Measurements from ENCODE around the gene FANCD2.
"Not testable (repeated sequence)": the region's sequence is repeated elsewhere in the genome, so short reads cannot be mapped to it uniquely, and the experiment has no call there.

FANCD2 gene

DNA sequence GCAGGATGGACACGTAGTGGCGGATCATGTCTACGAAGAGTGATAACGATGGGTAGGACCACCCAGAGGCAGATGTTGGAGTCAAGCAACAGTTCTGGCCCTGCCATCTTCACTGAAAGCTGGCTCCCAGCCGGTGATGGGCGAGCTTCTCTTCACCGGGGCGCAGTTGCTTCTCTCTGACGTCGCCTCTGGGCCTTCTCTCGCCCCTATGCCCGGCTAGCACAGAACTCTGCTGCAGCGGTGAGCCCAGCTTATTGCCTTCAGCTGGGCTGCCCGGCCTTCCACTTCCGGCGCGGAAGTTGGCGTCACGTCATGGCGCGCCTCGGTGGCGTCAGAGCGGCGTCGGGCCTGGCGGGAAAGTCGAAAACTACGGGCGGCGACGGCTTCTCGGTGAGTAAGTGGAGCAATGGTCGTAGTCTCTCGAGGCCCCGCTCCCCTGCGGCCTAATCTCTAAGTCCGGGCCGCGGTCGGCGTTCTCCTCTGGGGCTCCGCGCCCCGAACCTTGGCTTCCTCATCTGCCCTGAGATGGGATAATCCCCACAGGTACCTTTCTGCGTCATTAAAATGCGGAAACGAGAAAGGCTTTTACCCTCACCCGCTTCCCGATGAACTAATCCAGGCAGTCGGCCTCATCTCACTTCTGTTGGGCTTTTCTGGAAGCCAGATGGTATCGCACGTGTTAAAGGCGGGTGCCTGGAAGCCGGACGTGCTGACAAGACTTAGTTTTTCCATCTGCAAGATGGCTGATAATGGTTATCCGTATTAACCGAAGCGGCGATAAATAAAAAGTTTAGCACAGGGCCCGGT, at the start of gene FANCD2:
TSS of gene FANCD2 (plus strand) at position 354 of the 807 bp plus-strand sequence. CDS start 2,221 bp downstream, outside the sequence.
- DNase-seq, result peak; percentile 89 to 90

DNA sequence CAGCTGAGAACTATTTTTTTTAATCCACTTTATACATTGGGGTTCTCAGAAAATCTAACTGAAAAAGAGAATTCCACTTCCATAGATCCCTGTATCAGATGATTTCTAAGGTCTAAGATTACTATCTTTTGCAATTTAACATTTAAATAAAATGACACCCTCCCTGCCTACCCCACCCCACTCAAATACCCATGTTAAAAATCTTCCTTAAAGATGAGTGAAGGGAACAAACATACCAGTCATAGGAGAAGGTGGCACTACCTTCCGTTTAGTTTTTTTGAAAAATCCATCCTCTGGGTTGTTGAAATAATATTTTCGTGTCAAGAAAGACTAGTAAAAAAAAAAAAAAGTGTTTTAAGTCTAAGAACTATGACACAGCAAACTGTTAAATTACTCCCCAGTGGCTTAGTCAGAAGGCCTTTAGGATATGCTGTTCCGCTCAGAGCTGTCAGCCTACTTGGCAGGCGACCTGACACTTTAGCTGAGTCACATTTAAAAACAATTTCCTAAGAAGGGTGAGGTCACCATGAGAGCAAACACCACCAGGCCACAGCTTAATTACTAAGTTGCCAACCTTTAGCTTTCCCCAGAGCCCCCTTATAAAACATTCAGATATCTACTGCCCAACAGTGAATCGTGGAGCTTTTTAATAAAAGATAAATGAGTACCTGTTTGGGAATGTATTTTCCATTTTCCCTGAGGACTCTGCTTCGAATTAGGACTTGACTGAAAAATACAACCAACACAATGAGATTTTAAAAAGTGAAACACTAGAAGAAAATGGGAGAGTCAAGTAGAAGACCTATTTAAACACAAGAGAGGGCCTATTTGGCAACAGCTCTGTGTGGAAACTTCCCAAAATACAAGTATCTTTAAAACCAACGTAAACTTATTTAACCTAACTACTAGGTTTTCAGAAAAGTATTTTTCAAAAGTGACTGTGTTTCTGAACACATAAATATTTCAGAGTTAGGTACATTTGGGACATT, 49.2 kb upstream of the FANCD2 start:
- no peak for DNase-seq

DNA sequence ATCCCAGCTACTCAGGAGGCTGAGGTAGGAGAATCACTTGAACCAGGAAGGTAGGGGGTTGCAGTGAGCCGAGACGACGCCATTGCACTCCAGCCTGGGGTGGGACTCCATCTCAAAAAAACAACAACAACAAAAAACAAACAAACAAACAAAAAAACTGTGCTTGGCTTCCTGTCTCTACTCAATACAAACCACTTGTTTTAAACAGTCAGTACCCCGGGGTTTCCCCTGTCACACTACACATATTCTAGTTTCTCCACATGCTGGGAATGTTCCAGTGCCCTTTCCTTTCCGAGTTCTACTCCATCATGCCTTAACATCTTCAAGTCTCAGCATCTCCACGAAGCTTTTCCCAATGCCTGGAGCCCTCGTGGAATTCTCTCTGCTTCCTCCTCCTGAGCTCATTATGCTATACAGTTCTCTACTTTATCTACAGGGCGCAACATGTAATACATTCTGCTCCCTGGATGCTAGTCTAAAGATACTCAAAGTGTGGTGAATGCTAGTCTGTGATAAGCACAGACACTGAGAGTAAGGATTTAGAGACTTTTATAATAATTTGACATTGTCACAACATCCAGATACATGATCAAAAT, 47.4 kb upstream of the FANCD2 start:
- no peak for DNase-seq

DNA sequence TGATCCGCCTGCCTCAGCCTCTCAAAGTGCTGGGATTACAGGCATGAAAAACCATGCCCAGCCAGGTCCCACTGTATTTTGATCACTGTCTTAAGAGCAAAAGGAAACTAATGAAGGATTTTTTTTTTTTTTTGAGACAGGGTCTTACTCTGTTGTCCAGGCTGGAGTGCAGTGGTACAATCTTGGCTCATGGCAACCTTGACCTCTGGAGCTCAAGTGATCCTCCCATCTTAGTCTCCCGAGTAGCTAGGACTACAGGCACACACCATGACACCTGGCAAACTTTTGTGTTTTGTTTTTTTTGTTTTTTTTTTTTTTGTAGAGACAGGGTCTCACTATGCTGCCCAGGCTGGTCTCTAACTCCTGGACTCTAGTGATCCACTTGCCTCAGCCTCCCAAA, 46.0 kb upstream of the FANCD2 start:
- DNase-seq, result no peak

DNA sequence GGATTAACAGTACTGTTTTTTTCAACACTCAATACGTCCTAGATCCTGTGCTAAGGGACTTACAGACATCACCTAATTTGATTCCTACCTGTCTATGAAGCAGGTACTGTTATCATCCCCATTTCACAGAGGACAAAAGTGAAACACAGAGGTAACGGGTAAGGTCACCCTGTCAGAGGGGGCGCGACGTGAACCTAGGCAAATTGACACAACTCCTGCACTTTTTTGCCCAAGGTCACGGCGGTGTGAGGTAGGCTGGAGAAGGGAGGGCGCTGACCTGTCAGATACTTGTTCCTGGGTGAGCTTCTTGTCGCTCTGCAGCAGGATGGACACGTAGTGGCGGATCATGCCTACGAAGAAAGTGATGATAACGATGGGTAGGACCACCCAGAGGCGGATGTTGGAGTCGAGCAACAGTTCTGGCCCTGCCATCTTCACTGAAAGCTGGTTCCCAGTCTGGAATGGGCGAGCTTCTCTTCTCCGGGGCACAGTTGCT, 40.0 kb upstream of the FANCD2 start:
- DNase-seq, result no peak

DNA sequence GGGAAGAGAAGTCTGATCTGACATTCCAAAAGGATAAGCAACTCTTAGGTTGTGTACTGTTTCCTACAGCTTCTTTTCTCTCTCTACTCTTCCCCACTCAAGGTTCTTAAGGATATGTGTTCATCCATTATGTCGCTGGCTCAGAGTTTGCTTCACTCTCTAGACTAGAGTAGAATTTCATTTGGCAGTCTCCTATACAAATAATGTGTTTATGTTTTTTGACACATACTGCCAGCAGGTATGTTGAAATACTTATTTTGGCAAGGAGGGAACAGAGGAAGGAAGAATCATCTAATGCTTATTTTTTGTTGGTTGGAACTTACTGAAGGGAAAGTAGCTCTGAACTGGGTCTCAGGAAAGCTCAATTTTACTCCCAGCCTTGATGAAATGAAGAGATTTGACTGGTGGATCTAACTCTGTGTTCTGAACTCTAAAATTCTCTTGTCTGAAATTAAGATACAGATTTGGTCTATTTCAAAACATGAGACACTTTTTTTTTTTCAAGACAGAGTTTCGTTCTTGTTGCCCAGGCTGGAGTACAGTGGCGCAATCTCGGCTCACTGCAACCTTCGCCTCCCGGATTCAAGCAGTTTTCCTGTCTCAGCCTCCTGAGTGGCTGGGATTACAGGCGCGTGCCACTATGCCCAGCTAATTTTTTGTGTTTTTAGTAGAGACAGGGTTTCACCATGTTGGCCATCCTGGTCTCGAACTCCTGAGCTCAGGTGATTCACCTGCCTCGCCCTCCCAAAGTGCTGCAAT, 32.0 kb upstream of the FANCD2 start:
- DNase-seq, result no peak

DNA sequence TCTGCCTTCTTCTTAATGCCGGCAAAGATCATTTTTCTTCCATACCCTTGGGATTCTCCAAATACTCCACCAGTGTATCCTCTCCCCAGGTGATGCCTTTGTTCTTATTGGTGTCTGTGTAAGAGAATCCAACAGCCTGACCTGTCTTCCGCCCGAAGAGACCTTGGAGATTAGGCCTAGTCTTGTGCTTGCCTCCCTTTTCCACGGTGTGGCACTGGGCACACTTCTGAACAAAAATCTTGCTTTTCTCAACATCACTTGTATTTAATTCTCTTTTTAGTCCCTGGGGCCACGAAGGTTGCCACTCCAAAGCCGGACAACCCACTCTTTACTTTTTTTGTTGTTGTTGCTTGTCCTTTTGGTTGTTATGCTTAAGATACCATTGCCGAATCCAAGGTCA, 25.6 kb upstream of the FANCD2 start:
- no peak for DNase-seq

DNA sequence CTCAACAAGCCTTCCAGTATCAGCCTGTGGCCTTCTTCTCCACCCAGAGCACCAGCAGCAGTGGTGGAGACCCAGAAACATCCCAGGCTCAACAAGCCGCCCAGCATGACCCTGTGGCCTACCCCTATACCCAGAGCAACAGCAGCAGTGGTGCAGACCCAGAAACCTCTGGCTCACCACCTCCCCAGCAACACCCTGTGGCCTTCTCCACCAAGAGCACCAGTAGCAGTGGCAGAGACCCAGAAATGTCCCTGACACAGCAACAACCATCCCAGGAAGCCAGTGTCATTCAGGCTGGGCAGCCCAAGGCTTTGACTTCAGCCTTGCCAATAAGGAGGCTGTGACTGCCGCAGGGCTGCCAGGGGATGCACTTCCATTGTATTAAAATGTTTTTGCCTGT, 23.3 kb upstream of the FANCD2 start:
- DNase-seq, result no peak

DNA sequence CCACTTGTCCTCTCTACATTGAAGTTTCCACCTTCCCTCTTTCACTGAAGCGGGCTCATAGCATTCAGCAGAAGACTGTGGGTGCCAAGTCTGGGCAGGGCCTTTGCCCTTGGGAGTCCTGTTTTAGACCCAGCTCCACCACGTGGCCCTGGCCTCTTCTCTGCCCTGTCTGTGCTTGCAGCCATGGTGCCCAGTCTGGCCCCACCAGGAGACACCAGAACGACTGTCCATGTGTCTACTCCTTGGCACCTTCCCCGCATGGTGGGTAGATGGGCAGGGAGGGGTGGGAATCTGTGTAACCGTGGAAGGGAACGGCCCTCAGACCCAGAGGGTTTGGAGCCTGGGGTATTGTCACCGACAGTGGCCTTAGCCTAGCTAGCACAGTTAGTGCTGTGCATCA, 21.7 kb upstream of the FANCD2 start:
- DNase-seq, result no peak

DNA sequence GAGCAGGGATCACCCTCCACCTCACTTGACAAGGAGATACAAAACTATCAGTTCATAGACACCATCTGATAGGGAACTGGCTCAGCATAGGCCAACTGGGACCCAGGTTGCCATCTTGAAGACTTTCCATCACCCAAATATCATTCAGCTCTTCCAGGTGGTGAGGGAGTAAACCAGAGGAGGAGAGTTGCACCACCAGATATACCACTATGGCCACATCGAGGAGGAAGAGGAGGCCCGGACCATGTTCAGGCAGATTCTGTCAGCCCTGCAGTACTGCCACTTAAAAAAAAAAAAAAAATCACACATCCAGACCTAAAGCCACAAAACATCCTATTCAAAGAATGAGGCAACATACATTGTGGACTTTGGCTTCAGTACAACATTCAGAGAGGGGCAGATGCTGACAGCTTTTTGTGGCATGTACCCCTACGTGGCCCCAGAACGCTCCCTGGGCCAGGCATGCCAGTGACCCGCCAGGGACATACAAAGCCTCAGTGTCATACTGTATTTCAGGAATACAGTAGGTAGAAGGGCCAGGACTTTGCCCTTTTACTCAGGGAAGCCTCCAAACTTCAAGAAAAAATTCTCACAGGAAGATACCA, 21.2 kb upstream of the FANCD2 start:
- no peak for DNase-seq

DNA sequence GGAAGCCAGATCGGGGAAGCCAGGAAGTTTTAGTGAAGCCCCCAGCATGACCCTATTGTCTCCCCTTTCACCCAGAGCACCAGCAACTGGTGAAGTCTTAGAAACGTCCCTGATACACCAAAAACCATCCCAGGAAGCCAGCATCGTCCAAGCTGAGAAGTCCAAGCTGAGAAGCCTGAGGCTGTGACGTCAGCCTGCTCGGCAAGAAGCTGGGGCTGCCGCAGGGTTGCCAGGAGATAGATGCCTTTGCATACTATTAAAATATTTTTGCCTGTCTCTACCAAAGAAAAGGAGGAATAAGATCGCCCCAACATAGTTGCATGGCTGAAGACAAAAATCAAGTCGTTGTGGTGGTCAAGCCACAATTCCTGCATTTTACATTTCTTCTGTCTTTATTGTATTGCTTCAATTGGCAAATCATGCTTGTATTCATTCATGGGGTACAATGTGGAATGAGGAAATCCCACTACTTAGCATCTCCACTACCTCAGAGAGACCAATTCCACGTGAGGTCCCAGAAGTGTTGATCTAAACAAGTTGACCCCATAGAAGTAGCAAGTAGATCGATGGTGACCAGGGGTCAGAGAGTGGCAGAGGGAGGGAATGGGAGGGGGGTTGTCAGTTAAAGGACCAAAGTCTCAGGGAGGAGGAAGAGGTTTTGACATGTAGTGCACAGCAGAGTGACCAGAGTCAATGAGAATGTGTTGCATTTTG, 20.0 kb upstream of the FANCD2 start:
- no peak for DNase-seq

DNA sequence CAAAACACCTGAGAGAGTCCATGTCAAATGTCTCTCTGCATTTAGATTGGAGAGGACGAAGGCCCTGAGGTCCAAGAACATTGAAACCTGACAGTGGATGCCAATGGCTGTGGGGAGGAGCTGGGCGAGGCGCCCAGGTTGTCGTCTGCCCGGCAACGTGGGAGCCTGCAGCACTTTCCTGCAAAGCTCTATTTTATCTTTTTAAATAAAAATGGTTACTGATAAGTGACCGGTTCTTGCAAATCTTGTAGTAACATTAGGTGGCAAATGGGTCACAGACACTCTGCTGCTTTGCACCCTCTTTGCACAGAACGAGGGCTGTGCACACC, 19.5 kb upstream of the FANCD2 start:
- DNase-seq, result no peak

DNA sequence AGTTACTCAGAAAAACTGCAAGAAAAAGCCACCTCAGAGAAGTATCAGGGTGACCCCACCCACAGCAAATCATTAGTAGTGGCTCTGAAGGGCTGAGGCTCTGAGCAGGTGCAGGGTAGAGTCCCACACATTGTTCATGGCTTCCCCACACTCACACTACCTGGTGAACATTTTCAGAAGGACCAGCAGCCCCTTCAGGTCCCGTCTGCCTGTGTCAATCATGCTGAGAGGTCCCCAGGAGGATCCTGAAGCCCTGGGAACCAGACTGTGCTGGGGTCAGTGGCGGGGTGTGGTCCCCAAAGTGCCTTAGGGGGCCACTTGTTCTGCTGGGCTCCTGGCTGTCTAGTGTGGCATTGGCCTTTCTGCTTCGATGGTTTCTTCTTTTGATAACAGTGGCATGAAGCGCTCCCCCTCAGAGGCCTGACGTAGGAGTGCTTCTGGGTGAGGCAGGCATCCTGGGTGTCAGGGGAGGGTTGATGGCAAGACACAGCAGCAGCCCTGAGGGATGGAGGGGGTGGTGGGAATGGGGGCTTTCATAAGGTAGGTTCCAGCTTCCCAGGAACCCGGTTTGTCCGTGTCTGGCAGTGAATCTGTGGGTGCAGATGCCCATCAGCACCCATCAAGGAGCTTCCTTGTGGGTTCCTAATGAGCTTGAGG, 19.0 kb upstream of the FANCD2 start:
- no peak for DNase-seq

DNA sequence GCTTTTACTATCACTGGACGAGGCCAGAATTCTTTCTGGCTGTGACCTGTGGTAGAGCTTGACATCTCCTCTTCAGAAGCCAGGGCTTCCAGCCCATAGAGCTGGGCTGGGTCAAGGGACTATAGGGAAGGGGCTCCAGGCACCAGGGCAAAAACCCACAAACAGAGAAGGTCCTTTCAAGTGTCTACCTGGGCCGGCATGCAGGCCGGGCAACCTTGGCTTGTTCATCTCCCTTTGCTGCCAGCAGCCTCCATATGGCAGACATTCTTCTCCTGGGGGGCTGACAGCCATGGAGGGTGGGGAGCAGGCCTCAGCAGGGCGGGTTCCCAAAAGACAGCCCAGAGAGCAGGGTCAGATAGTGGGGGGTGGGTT, 18.0 kb upstream of the FANCD2 start:
- DNase-seq, result not testable (repeated sequence)

DNA sequence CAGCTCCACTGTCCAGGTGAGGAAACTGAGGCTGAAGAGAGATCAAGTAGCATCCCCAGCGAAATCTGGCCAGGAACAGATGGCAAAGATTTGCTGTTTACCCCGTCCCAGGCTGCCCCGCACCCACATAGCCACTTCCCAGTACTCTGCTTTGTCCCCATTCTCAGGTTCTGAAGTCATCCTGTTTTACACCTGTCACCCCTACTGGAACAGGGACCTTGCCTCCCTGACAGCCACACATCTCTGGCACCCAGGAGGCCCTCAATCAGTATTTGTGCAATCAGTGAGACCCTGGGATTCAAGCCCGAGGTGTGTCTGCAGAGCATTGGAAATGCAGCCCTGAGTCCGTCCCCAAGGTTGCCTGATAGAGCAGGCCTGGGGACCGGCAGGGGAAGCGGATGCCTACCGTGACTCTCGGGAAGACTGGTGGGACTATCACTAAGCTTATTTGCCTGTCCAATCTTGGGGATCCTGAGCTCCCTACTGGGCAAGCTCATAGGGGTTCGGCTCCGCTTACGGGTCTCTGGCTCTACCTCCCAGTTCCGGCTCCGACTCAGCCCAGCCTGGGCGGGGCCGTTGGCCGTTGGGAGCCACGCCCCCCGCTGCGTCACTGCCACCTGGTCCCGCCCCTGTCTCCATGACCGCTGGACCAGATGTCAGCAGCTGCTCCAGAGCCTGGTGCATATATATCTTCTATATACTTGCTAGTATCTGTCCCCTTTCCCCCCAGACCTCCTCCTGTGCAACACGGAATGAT, 17.5 kb upstream of the FANCD2 start:
- DNase-seq, result peak; percentile 80 to 82

DNA sequence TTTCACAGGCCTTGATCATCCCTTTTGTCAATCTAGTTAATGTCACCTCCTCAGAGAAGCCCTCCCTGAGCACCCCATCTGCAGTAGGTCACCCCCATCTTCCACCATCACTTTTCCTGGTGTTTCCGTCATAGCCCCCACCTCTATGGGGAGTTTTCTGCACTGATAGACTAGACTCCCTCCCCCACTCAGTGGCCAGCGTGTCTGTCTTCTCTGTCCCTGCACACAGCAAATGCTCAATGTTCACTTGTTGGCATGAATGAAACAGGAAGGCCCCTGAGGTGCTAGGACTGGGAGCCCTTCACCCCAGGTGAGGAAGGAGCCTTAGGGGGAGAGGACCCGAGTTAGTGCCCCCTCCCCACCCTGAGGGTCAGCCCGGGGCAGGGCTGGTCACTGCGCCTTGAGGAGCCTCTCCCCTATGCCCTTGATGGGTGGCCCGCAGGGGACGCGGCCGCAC, 15.8 kb upstream of the FANCD2 start:
- DNase-seq, result no peak

DNA sequence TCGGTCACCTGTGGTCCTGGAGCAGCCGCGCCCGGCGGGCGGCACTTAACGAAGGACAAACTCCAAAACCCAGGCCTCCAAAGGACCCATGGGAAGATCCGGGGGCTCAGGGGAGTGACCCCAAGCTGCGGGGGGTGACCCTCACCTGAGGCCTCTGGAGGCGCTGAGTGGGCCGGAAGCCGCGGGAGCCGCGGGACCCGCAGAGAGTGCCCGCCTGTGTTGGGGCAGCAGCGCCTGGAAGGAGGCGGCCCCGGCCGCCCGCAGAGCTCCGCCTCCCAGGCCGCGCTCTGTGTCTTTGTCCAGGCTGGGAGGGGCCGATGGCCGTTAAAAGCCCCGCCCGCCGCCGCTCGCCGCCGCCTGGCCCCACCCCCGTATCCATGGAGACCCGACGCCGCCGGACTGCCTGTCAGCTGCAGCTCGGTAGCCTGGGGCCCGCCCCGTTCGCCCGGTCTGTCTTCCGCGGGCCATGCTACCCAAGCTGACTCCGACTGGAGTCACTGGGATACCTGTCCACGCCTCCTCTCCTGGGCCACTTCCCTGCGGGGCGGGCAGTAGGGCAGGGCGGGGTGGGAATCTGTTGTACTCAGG, 15.3 kb upstream of the FANCD2 start:
- peak; percentile 61 to 65 for DNase-seq

DNA sequence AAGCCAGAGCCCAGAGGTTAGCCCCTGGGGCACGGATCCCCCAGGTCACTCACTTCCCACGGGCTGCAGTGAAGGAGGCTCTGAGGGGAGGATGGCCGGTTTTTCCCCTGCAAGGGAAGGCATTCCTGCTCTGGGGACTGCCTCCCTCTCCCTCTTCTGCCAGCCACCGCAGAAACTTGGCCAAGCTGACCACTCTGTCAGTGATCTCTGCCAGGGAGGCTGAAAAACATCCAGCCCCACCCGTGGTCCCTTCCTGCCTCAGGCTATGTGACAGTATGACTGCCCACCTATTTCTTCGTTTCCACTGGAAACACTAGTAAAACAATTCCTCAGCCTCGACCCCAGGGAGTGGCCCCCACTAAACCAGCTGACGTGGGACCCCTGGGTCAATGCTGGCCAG, 14.6 kb upstream of the FANCD2 start:
- no peak for DNase-seq

DNA sequence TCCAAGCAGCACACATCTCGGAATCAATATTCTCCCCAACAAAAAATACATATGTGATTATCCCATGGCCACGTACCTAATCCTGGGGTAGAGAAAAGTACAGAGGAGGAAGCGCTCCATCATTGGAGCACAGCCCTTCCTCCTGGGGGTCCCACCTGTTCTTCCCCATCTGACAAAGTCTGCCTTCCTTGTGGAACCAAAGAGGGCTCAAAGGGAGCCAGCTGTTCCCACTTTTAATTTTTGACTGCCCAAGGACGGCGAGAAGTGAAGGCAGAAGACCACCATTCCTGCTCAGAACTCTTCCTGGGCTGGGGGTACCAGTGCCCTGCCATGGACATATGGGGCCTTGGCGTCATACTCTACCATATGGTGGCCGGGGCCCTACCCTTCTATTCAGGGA, 14.1 kb upstream of the FANCD2 start:
- no peak for DNase-seq

DNA sequence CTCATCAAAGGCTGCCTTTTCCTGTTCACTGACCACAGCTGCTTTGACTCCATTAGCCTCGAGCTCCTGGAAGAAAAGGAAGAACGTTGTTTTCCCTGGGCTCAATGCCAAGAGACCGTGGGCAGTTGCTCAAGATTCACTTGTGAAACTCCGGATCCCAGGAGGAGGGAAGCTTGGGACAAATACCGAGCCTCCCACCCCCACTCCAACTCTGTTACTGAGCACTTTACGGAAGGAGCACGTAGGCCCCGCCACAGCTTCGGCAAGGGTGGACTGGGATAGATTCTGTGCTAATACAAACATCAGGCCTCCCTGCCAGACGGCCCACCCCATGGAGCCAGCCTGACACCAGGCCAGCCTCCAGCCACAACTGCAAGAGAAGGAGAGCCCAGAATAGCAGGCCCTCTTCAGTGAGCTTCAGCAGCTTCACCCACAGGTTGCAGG, 10.8 kb upstream of the FANCD2 start:
- no peak for DNase-seq
